HepG2 (cell line): ENCODE data around the gene SCGB3A2. TPM values are rescaled to one million over a fixed set of nuclear protein-coding genes. Genes with fewer than 3 reads are reported as not detected.

Source experiments
- CBX2 ChIP-seq, 2 experiments: fragments of 200-600 bp in 1 of 2; sonication (generic); formaldehyde crosslinking in 1 of 2; IDR thresholded peaks; 2 replicates each; pipeline versions ENCODE4 v1.7.0 to v1.8.1; 2018 to 2022; ENCODE audit warnings: low read depth in 2 of 2, low read length in 1 of 2, mild to moderate bottlenecking in 1 of 2, missing genetic modification reagents in 1 of 2
- IKZF1 ChIP-seq: fragments of 450-650 bp; IDR thresholded peaks from 2 replicates; pipeline ENCODE4 v1.7.1; 2016
- IRX3 ChIP-seq: sonication (generic); formaldehyde crosslinking; IDR thresholded peaks from 2 replicates; pipeline ENCODE4 v1.8.1; 2023; ENCODE audit warnings: mild to moderate bottlenecking, low read depth, missing genetic modification reagents, borderline replicate concordance
- JUN ChIP-seq: sonication (generic); formaldehyde crosslinking; IDR thresholded peaks from 2 replicates; pipeline ENCODE4 v1.4.0; 2020; ENCODE audit warnings: mild to moderate bottlenecking, missing genetic modification reagents
- RCOR2 ChIP-seq: IDR thresholded peaks from 2 replicates; pipeline ENCODE4 v1.6.1; 2016; ENCODE audit warnings: missing biosample characterization, missing genetic modification reagents
- XBP1 ChIP-seq: sonication (generic); formaldehyde crosslinking; IDR thresholded peaks from 2 replicates; pipeline ENCODE4 v1.5.0; 2020; ENCODE audit warnings: missing genetic modification reagents
- ZFAT ChIP-seq: sonication (generic); formaldehyde crosslinking; conservative IDR thresholded peaks from 2 replicates; pipeline ENCODE4 v1.8.1; 2023; ENCODE audit warnings: missing genetic modification reagents, inconsistent platforms
- ZKSCAN8 ChIP-seq: IDR thresholded peaks from 2 replicates; pipeline ENCODE4 v1.6.1; 2016; ENCODE audit warnings: borderline replicate concordance, missing genetic modification reagents, missing compliant biosample characterization
- ZNF136 ChIP-seq: sonication (generic); formaldehyde crosslinking; IDR thresholded peaks from 2 replicates; pipeline ENCODE4 v1.8.1; 2022; ENCODE audit warnings: low read depth, mild to moderate bottlenecking, moderate library complexity, missing genetic modification reagents
- ZNF230 ChIP-seq: sonication (generic); formaldehyde crosslinking; IDR thresholded peaks from 2 replicates; pipeline ENCODE4 v1.4.0; 2020; ENCODE audit warnings: mild to moderate bottlenecking, missing genetic modification reagents
- ZNF292 ChIP-seq: sonication (generic); formaldehyde crosslinking; IDR thresholded peaks from 2 replicates; pipeline ENCODE4 v1.8.1; 2022; ENCODE audit warnings: mild to moderate bottlenecking, low read depth, missing genetic modification reagents, borderline replicate concordance
- ZNF329 ChIP-seq: sonication (generic); formaldehyde crosslinking; IDR thresholded peaks from 2 replicates; pipeline ENCODE4 v1.9.0; 2021; ENCODE audit warnings: low read depth, mild to moderate bottlenecking, missing genetic modification reagents
- ZNF569 ChIP-seq: sonication (generic); formaldehyde crosslinking; IDR thresholded peaks from 2 replicates; pipeline ENCODE4 v1.5.0; 2020; ENCODE audit warnings: mild to moderate bottlenecking, missing genetic modification reagents, moderate library complexity, borderline replicate concordance
- ZNF629 ChIP-seq: sonication (generic); formaldehyde crosslinking; conservative IDR thresholded peaks from 2 replicates; pipeline ENCODE4 v1.5.0; 2020; ENCODE audit warnings: missing genetic modification reagents
- ZNF75D ChIP-seq: sonication (generic); formaldehyde crosslinking; IDR thresholded peaks from 2 replicates; pipeline ENCODE4 v1.8.1; 2023; ENCODE audit warnings: missing genetic modification reagents, mild to moderate bottlenecking, borderline replicate concordance
- ZNF816 ChIP-seq: sonication (generic); formaldehyde crosslinking; IDR thresholded peaks from 2 replicates; pipeline ENCODE4 v1.8.0; 2022; ENCODE audit warnings: missing genetic modification reagents, mild to moderate bottlenecking, borderline replicate concordance
- ZSCAN9 ChIP-seq: IDR thresholded peaks from 2 replicates; pipeline ENCODE4 v1.6.1; 2016; ENCODE audit warnings: borderline replicate concordance
- polyA plus RNA-seq, 8 experiments: library from polyadenylated mRNA; depleted of rRNA in 3 of 8; stranded (reverse) in 7 of 8; unstranded in 1 of 8; fragments of >200 nt; fragmentation: Illumina TruSeq in 4 of 8; extraction: Trizol in 4 of 8; gene quantifications; 2 replicates each; pipeline versions ENCODE4 v1.2.1 to v1.2.3, GENCODE V29; 2011 to 2016; ENCODE audit warnings: low read depth in 4 of 8, missing spikeins in 1 of 8, mixed read lengths in 1 of 8; ENCODE audit not compliant: insufficient read depth in 1 of 8
- total RNA-seq, 5 experiments: library from RNA; depleted of rRNA; stranded (reverse); fragments of >200 nt; fragmentation: Illumina TruSeq; extraction: Trizol; gene quantifications; 2 replicates each; pipeline ENCODE4 v1.2.3, GENCODE V29; 2016; ENCODE audit warnings: low read depth in 1 of 5
- TF ChIP-seq, protein P1 (sequence below): sonication (generic); formaldehyde crosslinking; IDR thresholded peaks from 2 replicates; pipeline ENCODE4 v1.5.0; 2020; ENCODE audit warnings: mild to moderate bottlenecking, missing genetic modification reagents, borderline replicate concordance
- TF ChIP-seq, protein P2 (sequence below): sonication (generic); formaldehyde crosslinking; IDR thresholded peaks from 2 replicates; pipeline ENCODE4 v1.4.0; 2020; ENCODE audit warnings: missing genetic modification reagents
- TF ChIP-seq, protein P3 (sequence below): sonication (generic); formaldehyde crosslinking; IDR thresholded peaks from 2 replicates; pipeline ENCODE4 v1.4.0; 2020; ENCODE audit warnings: mild to moderate bottlenecking, low read depth, missing genetic modification reagents
- TF ChIP-seq, protein P4 (sequence below): IDR thresholded peaks from 2 replicates; pipeline ENCODE4 v1.6.1; 2016; ENCODE audit warnings: control low read depth
- TF ChIP-seq, protein P5 (sequence below): sonication (generic); formaldehyde crosslinking; IDR thresholded peaks from 2 replicates; pipeline ENCODE4 v1.5.0; 2020; ENCODE audit warnings: mild to moderate bottlenecking, missing genetic modification reagents

Gene SCGB3A2
- total and polyA plus RNA-seq, 2 of the 13 experiments (the other 11 are each of a cell fraction or from before 2014, with no cell fraction given), result not detected

DNA sequence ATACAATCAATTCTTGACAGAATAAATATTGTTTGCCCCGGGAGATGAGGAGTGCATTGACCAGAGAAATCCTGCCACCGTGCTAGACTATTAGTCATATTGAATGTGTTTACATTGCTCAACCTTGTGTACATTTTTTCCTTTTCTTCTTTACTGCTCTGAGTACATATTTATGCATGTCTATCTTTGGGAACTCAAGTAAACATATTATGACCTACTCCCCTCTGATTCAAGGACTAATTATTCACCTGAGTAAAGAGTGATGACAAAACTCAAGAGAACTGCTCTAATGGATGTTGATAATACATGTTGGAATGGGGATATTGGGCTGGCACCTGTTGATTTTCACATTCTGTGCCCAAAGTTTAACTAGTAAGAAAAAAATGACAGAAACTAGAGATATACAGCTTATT is 43.1 kb upstream of the SCGB3A2 start (continued):
- TF ChIP-seq, protein P1, sequence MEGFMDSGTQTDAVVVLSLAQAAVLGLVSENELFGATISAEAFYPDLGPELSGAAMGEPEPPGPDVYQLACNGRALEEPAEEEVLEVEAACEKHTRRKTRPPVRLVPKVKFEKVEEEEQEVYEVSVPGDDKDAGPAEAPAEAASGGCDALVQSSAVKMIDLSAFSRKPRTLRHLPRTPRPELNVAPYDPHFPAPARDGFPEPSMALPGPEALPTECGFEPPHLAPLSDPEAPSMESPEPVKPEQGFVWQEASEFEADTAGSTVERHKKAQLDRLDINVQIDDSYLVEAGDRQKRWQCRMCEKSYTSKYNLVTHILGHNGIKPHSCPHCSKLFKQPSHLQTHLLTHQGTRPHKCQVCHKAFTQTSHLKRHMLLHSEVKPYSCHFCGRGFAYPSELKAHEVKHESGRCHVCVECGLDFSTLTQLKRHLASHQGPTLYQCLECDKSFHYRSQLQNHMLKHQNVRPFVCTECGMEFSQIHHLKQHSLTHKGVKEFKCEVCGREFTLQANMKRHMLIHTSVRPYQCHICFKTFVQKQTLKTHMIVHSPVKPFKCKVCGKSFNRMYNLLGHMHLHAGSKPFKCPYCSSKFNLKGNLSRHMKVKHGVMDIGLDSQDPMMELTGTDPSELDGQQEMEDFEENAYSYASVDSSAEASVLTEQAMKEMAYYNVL, result peak; percentile 74
- TF ChIP-seq, protein P2, sequence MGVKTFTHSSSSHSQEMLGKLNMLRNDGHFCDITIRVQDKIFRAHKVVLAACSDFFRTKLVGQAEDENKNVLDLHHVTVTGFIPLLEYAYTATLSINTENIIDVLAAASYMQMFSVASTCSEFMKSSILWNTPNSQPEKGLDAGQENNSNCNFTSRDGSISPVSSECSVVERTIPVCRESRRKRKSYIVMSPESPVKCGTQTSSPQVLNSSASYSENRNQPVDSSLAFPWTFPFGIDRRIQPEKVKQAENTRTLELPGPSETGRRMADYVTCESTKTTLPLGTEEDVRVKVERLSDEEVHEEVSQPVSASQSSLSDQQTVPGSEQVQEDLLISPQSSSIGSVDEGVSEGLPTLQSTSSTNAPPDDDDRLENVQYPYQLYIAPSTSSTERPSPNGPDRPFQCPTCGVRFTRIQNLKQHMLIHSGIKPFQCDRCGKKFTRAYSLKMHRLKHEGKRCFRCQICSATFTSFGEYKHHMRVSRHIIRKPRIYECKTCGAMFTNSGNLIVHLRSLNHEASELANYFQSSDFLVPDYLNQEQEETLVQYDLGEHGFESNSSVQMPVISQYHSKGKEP (CRISPR knock-in tag), result 0 out of 2 replicates have a peak, but pooled peaks have one; percentile 50
- TF ChIP-seq IRX3 (CRISPR knock-in tag) (no peak), XBP1 (0 out of 2 replicates have a peak, but pooled peaks have one; percentile 40), ZFAT (CRISPR knock-in tag) (no peak), ZNF292 (CRISPR knock-in tag) (peak; percentile 31; the same call in 1 of the 2 replicates), CBX2 (IDR thresholded peaks at IDR 0.05; ENCODE audit: low read depth, low read length) (no peak), CBX2 (CRISPR knock-in tag; IDR thresholded peaks at IDR 0.05; ENCODE audit: low read depth) (peak; percentile 86; the same call in 1 of the 2 replicates), ZNF136 (no peak), ZNF629 (CRISPR knock-in tag) (0 out of 2 replicates have a peak, but pooled peaks have one; percentile 16), ZNF75D (CRISPR knock-in tag) (no peak), ZNF230 (CRISPR knock-in tag) (no peak), RCOR2 (peak; percentile 98), ZNF816 (CRISPR knock-in tag) (peak; percentile 91; the same call in 1 of the 2 replicates), IKZF1 (no peak), ZNF329 (CRISPR knock-in tag) (no peak), ZKSCAN8 (CRISPR knock-in tag) (peak; percentile 87), ZSCAN9 (CRISPR knock-in tag) (peak; percentile 96), ZNF569 (CRISPR knock-in tag) (no peak), JUN (CRISPR knock-in tag) (peak; percentile 93)
- TF ChIP-seq, protein P3, sequence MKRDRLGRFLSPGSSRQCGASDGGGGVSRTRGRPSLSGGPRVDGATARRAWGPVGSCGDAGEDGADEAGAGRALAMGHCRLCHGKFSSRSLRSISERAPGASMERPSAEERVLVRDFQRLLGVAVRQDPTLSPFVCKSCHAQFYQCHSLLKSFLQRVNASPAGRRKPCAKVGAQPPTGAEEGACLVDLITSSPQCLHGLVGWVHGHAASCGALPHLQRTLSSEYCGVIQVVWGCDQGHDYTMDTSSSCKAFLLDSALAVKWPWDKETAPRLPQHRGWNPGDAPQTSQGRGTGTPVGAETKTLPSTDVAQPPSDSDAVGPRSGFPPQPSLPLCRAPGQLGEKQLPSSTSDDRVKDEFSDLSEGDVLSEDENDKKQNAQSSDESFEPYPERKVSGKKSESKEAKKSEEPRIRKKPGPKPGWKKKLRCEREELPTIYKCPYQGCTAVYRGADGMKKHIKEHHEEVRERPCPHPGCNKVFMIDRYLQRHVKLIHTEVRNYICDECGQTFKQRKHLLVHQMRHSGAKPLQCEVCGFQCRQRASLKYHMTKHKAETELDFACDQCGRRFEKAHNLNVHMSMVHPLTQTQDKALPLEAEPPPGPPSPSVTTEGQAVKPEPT (CRISPR knock-in tag), result no peak
- TF ChIP-seq, protein P4, sequence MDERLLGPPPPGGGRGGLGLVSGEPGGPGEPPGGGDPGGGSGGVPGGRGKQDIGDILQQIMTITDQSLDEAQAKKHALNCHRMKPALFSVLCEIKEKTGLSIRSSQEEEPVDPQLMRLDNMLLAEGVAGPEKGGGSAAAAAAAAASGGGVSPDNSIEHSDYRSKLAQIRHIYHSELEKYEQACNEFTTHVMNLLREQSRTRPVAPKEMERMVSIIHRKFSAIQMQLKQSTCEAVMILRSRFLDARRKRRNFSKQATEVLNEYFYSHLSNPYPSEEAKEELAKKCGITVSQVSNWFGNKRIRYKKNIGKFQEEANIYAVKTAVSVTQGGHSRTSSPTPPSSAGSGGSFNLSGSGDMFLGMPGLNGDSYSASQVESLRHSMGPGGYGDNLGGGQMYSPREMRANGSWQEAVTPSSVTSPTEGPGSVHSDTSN (CRISPR knock-in tag), result peak; percentile 71; the same call in 1 of the 2 replicates
- TF ChIP-seq, protein P5, sequence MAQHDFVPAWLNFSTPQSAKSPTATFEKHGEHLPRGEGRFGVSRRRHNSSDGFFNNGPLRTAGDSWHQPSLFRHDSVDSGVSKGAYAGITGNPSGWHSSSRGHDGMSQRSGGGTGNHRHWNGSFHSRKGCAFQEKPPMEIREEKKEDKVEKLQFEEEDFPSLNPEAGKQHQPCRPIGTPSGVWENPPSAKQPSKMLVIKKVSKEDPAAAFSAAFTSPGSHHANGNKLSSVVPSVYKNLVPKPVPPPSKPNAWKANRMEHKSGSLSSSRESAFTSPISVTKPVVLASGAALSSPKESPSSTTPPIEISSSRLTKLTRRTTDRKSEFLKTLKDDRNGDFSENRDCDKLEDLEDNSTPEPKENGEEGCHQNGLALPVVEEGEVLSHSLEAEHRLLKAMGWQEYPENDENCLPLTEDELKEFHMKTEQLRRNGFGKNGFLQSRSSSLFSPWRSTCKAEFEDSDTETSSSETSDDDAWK, result no peak
